ENCODE results near the gene AK4.
A peak's percentile ranks its signal among the peaks of the same experiment; 100 is the strongest.

The AK4 gene

GRCh38 chr1:65176591-65176990 is 28.6 kb downstream of the AK4 start:
- DNase-seq = peak; percentile 77

DNA sequence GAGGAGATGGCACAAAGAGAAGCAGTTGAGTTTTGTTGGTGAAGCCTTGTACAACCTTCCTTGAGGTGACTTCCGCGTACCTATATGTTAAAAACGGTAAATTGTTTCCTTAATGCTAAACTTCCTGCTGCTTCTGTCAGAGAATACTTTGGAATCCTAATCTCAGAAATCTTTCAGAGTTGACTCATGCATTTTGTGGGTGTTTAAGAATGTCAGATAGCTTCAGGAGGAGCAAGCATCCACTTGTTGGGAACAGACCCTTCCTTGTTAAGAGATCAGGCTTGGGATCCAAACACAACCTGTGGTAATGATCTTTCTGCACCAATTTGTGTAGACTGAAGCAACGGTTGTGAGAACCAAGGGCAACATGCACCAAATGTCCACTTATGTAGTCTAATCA is 29.5 kb downstream of the AK4 start:
- DNase-seq = no peak

GRCh38 chr1:65178235-65178634 is 30.2 kb downstream of the AK4 start:
- no peak for DNase-seq

DNA sequence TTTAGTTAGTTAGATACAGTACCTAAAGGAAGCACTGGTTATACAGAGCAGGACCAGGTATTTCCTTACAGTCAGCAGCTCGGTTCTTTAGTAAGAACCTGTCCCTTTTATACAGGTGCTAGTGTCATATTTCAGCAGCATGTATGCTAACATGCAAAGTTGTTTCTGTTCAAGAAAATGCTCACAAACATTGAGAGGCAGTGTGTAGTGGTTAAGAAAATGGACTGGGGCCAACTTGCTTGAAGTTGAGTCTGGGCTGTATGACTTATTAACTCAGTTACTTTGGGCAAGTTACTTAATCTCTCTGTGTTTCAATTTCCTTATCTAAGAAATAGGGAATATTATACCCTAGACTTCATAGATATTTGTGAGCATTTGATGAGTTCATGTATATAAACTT is 31.1 kb downstream of the AK4 start:
- no peak for DNase-seq

DNA sequence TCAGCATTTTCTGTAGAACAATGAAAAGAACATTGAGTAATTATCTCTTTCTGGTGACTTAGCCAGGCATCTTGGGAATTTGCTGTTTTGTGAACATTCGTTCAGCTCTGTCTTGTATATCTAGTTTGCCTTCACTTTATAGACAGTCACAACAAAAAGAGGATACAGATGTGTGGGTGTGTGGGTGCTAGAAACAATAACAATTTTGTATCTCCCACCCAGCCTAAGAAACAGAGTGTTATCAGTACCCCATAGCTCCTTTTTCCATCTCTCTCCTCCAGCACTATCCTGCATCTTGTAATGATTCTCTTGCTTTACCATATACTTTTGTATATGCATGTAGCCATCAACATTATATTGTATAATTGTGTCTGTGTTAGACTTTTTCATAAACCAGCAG is 33.0 kb downstream of the AK4 start:
- DNase-seq = no peak

DNA sequence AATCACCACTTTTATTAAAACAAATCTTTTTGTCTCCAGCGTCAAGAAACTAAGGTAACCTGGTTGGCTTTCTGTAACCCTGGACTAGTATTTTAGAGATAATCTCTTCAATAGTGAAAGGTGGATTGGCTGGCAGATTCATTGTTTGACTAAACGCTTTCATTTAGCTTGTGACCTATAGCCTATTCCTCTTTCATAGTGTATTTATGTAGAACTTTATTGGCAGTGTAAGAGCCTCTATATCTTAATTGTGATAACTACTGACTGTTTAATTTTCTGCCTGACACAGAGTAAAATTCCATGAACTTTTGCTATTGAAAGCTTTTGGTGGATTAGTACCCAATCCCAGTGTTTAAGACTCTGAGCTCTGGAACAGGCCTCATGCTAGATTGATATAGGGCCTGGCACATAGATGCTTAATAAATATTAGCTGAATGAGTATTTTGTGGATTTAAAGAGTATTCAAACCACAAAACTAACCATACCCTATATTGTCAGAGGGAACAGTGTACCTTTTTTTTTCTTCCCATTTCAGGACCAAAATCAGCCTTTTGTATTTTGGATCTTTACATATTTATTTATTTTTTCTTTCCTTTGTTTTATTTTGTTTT is 34.8 kb downstream of the AK4 start:
- no peak for DNase-seq

DNA sequence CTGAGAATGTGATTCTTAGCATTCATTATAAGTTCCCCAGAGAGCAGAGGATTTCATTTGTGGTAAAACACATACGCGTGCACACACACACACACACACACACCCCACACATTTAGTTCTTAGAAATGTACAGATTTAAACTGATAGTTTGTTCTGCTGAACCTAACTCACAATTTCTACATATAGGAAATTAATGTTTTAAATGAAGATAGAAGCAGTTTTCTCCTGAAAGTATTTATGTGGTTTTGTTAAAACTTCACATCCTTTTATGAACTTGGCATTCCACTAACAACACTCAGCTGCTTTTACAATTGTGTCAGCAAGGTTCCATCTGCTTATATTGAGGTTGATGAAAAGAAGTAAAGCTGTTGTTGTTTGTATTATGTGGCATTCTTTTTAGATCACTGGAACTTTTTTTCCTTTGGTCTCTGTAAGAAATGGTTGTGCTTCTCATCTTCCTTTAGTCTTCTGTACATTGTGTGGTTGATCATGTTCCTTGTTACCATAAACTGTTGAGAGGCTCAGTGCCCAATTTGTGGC is 41.6 kb downstream of the AK4 start:
- no peak for DNase-seq

GRCh38 chr1:65190229-65190628 is 42.2 kb downstream of the AK4 start:
- DNase-seq = no peak

DNA sequence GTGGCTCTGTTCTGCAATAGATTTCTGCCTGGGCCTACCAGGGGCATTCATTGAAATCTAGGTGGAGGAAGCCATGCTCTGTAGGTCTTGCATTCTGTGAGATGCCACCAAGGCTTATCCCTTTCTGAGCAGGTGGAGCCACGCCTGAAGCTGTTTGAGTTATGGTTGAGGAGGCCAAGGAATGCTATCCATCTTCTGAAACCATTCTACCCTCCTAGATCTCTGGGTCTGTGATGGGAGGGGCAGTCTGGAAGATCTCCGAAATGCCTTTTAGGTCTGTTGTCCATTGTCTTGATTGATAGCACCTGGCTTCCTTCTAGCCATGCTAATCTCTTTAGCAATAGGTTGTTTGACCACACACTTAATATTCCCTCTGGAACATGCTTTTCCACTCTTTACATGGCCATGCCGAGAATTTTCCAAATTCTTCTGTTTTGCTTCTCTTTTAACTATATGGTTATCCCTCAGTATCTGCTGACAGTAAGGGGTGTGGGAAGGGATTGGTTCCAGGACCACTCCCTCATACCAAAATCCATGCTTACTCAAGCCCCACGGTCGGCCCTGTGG is 45.2 kb downstream of the AK4 start:
- DNase-seq = no peak

- no peak for DNase-seq
These were observed 47.8 kb downstream of the AK4 start for GRCh38 chr1:65195495-65196417.

DNA sequence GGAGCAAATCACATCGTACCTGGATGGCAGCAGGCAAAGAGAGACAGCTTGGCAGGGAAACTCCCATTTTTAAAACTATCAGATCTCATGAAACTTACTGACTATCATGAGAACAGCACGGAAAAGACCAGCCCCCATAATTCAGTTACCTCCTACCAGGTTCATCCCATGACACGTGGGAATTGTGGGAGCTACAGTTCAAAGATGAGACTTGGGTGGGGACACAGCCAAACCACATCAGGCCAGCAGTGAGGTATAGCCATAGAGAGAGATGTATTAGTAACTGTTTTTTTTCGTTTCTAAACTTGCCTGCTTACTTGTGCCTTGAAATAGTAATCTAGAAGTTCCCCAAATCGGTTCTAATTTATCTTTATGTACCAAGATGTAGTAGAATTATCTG is 48.9 kb downstream of the AK4 start:
- DNase-seq = no peak

DNA sequence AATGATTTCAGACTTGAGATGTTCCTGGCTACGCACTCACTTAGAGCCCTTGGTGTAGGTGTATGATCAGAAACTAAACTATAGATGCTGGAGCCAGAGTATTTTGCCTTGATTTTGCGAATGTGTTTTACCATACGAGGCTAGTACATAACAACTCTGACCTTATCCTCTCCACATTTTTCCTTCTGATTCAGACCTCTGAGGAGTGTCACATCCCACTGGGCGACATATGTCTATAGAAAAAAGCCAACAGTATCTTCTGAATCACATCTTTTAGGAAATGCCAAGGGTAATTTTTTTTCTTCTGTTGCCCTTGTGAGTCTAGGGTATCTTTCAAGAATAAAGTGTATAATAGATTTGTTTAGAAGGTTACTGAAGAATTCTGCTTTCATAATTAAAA is 49.6 kb downstream of the AK4 start:
- DNase-seq = no peak

- DNase-seq = peak; percentile 31
These were observed 50.1 kb downstream of the AK4 start for GRCh38 chr1:65198096-65198495.

GRCh38 chr1:65200411-65200810 is 52.4 kb downstream of the AK4 start:
- DNase-seq = no peak

DNA sequence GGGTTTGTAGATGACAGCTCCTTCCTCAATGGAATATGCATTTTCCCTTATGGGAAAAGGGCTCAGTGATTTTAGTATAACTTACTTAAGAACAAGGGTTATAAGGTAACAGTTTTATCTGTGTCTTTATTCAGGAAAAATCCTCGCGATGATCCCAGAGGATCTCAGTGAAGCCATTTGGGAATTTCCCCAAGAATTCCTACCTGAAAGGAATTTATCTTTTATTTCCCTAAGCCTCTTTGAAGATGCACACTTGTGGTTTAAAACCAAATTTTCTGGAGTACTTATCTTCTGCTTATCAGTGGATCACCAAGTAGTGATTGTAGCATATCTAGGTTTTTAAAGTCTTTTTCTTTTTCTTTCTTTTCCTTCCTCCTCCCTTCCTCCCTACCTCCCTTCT is 58.8 kb downstream of the AK4 start:
- no peak for DNase-seq

DNA sequence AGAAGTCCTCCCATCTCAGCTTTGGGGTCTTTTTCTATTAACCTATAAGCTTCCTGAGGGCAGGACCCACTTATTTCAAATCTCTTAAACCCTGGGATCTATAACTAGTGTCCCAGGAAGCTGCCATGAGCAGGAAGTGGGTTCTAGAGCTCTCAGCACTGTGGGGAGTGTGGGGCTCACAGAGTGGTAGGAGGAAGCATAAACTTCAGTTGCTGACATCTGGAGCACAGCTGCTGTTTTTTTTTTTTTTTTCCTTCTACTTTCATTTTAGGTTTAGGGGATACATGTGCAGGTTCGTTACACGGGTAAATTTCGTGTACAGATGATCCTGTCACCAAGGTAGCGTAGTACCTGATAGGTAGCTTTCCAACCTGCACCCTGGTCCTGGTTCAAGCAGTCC is 59.3 kb downstream of the AK4 start:
- no peak for DNase-seq

DNA sequence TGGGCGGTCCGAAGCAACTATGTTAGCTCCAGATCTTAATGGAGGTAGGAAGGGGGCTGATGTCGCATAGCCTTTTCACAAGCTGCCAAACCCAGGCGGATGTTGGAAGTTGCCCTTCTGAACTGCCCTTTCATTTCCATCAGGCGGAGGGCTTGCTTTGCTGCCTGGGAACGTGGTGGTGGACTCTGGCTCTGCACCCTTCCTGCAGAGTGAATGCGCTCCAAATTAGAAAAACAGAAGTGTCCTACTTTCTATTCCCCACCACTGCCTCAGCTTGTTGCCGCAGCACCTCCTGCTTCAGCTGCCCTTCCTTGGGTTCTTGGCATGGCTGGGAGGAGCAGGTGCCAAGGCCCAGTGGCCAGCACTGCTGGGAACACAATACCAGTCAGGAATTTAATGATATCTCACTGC is 60.6 kb downstream of the AK4 start:
- DNase-seq = peak; percentile 30

DNA sequence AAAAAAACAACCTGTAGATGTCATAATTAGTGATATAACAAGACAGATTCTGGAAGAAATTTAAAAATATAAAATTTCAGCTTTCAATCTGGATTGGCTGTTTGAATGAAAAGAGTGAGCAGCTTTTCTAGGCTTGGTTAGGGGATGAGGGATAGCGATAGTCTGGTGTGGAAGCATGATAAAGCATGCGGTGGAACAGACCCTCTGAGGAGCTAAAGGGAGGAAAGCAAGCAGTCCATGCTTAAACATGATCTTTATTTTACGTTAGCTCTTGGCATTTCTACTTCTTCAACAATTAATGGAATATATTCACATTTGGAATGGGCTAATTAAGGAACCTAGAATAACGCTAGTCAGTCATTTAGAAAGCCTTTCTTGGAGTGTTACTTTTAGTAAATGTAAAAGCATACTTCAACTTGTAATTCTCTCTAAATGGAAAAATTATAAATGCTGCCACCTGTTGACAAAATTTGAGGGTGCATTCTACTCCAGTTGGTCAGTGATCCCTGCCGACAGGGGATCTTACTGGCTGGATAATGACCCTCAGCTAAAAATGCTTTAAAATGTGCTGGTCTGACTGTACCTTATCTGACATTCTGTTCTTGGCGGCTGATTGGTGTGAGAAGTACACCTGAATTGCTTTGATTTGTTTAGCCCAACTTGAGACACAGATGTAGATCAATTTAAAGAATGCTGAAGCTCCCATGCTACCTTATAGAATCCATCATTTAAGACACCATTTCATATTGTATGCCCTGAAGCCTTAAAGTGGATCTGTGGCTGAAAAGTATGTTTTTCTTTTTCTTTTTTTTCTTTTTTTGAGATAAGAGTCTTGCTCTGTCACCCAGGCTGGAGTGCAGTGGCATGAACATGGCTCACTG is 61.2 kb downstream of the AK4 start:
- DNase-seq = peak; percentile 54

DNA sequence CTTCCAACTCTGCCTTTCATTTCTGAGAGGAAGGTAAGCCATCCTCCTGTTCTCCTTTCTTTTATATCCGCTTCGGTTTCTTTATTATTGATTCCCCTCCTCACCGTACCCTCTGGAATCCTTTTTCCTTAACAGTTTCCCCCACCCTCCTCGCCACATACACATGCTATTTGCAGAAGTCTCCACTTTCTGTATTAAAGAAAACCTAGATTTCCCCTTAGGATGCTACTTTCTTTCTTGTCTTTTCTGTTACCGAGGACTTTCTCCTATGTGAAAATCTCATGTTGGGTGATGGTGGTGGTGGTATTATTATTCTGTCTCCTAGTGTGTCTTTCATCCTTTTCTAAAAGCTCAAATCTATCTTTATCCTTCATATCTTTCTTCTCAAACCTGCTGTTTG is 62.3 kb downstream of the AK4 start:
- no peak for DNase-seq

DNA sequence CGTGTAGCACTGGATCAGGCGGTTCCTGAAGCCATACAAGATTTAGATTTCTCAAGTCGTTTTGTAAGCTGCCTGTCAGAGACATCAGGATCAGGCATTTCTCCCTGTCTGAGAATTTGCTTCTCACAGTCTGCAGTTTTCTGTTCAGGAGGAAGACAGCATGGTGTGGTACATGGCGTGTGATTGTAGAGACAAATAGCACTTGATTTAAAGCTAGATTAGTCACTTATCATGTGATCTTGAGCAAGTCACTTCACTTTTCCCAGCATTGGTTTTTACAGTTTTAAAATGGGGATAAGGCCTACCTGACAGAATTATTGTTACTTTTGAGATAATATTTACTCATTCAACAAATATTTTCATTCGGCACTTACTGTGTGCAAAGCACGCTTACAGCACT is 63.3 kb downstream of the AK4 start:
- DNase-seq = peak; percentile 65

DNA sequence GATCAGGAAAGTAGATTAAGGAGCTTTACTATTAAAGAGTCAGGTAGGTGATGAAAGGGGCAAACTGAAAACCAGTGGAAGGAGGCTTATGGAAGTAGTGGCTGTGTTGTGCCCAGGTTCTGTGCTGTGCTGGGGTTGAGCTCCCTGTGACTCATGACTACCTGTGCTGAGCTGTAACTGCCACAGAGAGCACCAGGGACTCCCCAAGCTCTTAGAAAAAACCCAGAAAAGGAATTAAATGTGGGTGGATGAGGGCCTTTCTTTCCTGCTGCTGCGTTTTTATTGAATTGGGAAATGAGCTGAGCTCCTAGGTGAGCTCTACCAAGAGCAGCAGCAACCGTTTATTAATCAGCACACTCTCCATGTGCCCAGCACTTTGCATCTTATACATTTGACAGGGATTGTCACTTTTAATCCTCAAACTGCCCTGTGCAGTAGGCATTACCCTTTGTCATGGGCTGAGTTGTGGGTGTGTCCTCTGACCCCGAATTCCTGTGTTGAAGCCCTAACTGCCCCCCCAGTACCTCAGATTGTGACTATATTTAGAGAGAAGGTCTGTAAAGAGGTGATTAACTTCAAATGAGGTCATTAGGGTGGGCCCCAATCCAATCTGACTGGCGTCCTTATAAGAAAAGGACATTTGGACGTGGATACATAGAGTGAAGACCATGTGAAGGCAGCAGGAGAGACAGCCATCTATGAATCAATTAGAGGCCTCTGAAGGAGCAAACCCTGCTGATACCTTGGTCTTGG is 65.4 kb downstream of the AK4 start:
- DNase-seq = no peak

DNA sequence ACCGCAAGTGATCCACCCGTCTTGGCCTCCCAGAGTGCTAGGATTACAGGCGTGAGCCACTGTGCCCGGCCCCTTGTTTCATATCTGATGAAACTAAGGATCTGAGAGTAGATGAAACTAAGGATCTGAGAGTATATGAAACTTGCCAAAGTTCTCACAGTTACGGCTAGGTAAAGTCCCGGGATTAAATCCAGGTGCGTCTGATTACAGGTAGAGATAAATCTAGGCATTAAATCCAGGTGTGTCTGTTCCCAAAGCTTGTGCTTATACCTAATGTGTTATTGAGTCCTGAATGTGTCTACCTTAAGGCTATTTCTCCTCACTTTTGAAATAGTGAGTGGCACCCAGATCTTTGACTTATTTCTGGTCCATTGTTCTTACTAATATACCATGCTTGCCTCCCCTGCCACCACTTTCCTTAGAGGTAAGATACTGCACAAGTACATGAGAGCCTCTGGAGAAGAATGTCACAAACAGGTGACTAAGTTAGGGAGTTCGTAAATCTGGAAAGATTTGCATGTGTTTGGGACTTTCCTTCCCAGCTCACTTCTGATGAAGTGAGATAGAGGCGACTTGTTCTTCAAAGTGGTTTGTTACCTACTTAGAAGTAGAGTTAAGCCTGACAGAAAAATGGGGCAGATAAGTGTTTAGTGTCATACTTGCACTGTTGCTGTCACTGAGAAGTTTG is 66.5 kb downstream of the AK4 start:
- no peak for DNase-seq
